HG02571 (cell line): ENCODE measurements around the gene PDXDC1.
"Not testable (repeated sequence)": the region's sequence is repeated elsewhere in the genome, so short reads cannot be mapped to it uniquely, and the experiment has no call there.

Experiments
- ATAC-seq: cut with Tn5 transposase; IDR thresholded peaks from one replicate; pipeline ENCODE4 v1.9.1; 2021; ENCODE audit warnings: mild to moderate bottlenecking, moderate library complexity; ENCODE audit not compliant: unreplicated experiment

Gene PDXDC1

DNA sequence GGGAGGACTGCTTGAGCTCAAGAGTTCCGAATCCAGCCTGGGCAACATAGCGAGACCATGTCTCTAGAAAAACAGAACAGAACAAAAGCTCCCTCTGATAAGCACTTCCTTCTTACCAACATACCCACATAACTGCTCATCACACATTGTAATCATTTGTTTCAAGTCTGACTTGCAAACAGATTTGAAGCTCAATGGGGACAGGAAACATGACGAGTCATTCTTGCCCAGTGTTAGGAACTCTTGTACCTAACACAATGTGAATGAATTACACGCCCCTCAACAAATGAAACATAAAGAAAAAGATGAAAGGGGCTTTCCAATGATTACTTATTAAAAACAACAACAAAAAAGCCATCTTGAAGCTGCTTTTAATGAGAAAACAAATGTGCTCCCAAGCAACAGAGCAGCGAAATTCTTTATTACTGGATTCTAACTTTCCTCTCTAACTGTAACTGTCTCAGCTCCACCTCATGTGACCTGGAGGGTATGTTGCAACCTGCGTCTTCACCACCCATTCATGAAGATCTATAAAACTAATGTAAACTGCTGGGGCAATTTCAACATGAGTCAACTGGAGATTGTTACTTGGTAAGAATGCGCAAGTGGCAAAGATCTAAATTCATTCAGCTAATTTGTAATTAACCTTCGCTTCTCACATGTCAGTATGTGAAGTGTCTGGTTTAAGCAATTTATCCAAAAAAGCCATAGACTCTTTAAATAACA is 87.4 kb downstream of the PDXDC1 start:
- ATAC-seq: not testable (repeated sequence)

DNA sequence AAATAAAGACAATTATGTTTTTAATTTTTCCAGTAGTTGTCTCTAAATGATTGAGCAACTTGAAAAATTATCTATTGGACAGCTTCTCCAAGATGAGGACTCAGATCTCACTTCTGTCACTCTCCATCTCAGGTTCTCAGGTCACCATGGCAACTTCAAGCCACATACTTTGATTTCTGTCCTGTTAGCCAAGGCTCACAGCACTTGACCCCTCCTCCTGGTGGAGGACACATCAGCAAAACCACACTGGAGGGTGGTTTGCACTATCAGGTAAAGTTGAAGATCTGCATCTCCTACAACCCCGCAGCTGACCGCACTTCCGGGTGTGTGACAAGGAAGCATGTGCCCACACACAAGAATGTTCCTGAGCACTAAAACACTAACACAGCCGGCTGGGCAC is 91.1 kb downstream of the PDXDC1 start:
- ATAC-seq: not testable (repeated sequence)

DNA sequence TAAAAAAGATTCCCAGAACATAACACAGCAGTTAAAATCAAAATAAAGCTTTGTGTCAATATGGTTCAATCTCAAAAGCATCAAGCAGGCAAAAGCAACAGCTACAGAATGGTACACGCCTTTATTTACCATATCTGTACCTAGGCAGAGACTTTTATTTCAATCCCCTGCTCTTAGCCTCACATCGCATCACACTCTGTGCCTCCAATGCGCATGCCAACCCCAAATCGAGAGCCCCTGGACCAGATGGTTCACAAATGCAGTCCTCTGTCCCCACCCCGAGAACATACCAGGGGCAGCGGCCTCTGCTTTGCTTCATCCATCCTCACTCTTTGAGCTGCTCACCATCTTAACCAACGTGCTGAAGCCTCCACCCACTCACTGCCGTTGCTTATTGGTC is 91.9 kb downstream of the PDXDC1 start:
- not testable (repeated sequence) for ATAC-seq

DNA sequence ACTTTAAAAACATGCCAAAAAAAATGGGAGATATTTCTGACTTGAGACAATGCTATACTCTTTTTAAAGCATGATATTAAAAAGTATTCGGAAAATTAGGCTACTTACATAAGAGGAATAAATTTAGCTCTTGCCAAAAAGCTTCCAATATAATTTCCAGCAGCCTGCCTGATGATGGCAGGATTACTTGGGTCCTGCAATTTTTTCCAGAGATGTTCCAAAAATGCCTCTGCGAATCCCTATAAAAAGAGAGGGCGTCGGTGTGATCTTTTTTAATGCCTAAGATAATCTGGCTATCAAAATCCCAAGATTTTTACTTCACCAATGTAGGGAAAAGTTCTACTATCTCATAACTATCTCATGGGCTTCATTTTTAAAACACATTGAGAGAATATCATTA is 96.2 kb downstream of the PDXDC1 start:
- ATAC-seq: not testable (repeated sequence)

DNA sequence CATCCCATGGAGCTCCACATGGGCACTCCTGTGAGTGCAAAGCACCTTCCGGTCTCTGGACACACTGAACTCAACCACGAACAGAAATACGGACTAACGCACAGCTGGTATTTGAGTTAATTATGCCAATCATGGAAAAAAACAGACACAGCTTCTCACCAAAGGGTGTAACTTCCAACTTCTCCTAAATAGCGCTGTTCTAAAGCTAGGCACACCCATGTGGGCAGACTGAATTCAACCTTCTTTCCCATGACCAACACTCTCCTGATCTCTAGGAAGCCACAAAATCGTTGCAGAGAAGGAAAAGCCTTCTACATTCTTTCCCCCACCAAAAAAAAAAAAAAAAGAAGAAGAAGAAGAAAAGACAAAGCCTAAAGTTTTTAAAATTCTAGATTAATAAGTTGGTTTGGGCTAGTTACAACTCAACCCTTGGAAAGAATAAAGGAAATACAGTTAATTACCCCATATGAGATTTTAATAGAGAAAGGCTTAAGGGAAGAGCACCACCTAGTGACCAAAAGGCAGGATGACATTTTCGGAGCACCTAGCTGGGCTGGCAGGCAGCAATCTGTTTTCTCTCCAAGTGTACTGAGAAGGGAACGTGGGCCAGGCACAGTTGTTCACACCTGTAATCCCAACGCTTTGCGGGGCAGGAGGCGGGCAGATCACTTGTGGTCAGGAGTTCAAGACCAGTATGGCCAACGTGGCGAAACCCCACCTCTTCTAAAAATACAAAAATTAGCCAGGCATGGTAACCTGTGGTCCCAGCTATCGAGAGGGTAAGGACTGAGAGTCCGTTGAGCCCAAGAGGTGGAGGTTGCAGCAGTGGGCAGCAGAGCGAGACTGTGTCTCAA is 97.3 kb downstream of the PDXDC1 start:
- ATAC-seq: not testable (repeated sequence)

DNA sequence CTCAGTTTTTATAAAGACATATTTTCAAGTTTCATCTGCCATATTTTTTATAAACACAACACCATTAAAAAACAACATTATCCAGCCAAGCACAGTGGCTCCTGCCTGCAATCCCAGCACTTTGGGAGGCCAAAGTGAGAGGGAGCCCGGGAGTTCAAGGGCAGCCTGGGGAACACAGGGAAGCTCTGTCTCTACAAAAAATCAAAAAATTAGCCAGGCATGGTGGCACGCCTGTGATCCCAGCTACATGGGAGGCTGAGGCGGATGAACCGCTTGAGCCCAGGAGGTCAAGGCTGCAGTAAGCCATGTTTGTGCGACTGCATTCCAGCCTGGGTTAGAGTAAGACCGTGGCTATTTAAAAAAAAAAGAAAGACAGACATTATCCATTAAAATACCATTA is 98.3 kb downstream of the PDXDC1 start:
- ATAC-seq: no peak

DNA sequence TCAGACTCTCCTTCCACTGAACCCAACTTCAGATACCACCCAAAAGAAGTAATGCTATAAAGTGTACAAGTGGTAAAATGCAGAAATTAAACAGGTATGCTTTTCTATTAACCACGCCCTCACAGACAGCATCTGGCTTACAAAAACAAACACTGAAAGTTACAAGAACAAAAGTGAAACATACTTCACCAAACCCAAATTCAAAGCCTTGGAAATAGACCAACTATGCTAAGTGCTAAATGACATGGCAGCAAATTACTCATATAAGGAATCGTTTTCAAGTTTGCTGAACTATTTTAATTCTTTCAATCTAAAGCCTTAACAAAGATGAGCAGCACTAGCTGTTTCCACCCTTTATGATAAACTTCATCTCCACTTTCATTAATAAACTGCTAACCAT is 101.3 kb downstream of the PDXDC1 start:
- not testable (repeated sequence) for ATAC-seq

DNA sequence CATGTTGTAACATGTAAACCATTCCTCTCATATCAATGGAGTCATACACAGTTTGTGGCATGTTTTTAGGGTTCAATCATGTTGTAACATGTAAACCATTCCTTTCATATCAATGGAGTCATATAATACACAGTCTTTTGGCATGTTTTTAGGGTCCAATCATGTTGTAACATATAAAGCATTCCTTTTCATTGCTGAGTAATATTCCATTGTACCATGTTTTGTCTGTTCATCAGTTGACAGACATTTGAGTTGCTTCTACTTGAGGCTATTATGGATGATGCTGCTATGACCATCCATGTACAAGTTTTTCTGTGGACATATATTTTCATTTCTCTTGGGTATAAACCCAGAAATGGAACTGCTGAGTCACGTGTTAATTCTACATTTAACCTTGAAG is 106.1 kb downstream of the PDXDC1 start:
- ATAC-seq: not testable (repeated sequence)

DNA sequence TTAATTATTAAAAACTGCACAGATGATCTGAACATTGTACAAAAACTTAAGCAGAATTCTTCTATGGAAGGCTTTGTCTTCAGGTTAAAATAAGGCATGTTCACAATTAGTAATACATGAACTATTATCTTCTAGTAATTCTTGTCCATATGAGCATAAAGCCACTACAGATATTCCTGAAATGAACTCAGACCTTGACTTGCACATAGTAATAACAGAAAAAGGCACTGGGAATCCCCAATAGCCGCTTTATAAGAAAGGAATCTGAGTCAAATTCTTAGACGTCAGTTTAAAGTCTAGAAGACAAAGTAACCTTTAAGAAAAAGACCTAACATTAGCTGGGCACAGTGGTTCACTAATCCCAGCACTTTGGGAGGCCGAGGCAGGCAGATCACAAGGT is 108.0 kb downstream of the PDXDC1 start:
- ATAC-seq: not testable (repeated sequence)

DNA sequence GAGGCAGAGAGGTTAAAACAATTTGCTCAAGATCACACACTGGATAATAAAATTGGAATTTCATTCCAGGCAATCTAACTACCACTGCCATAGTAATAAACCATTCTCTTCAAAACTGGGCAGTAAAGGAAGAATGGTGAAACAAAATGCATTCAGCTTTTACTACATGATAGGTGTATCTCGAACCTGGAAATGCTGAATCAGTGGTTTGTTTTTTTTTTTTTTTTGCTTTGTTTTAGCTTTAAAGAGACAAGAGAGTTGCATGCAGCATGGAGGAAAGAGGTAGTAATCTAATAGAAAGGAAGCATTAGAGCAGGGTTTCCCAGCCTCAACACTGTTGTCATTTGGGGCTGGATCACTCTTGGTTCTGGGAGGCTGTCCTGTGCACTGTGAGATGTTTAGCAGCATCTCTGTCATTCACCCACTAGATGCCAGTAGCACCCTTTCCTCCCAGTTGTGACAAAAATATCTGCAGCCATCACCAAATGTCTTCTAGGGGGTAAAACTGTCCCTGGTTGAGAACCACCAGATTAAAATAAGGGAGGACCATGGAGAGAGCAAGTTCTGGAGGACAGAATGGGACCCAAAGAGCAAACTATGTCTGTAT is 115.9 kb downstream of the PDXDC1 start:
- not testable (repeated sequence) for ATAC-seq

DNA sequence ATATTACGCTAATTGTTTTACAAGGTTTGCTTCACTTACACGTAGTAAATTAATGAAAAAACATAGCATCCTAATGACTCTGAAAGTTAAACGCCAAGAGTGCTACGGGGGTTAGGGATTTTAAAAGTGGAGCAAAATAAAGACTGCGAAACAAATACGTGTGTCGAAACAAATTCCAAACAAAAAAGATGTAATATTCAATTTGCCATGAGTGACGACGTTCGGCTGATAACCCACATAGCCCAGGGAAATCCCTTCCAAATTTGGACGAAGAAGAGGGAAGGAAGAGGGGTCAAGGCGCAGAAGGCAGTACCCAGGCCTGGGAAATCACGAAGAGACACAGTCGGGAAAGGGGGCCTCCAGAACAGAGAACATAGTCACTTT is 118.7 kb downstream of the PDXDC1 start:
- ATAC-seq: not testable (repeated sequence)

DNA sequence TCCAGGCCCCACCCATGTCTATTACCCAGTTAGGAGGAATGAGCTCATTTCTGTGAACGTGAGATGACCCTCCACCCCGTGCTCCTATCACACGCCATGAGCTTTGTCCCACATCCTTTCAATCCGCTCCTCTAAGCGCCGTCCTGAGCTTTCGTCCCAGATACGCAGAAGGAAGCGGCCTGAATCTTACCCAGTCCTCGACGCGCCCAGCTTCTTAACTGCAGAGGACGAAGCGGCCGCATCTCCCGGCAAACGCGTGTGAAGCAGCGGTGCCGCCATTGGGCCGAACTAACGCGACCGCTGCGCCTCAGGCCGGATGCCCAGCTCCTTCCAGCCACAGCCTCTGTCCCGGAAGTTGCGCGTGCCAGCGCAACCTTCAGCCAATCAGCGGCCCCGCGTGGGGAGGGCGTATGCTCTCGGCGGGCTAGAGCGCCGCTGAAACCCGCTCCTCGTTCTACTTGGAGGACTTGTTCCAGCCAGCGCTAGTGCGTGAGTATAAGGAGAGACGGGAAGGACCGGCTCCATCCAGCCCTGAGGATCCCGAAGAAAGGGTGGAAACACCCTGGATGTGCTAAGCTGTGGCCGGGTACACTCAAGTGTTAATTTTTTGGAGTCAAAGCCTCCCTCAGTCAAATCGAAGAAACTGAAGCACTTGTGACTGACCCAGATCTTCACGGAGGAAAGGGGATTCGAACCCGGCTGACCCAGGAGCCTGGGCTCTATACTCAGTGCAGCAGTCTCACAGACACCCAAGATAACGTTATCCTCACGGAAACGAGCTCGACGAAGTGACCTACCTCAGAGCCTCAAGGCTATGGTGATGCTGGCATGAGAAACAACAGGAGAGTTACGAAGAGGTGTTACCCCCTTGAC is 119.4 kb downstream of the PDXDC1 start, which contains the start of gene RRN3:
TSS of gene RRN3 (minus strand) at position 318 of the 873 bp plus-strand sequence. CDS start at position 279, 39 bp downstream.
- ATAC-seq: peak; percentile 96

DNA sequence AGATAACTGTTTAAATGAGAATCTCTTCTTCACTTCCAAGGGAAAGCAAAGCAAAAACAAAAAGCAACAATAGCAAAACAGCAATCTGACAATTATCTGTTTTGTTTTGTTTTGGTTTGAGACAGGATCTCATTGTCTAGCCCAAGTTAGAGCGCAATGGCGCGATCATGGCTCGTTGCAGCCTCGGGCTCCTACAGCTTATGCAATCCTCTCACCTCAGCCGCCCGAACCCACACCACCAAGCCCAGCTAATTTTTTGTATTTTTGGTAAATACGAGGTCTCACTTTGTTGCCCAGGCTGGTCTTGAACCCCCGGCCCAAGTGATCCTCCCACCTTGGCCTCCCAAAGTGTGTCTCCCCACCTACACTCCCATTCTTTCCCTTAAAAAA is 121.8 kb downstream of the PDXDC1 start:
- not testable (repeated sequence) for ATAC-seq

DNA sequence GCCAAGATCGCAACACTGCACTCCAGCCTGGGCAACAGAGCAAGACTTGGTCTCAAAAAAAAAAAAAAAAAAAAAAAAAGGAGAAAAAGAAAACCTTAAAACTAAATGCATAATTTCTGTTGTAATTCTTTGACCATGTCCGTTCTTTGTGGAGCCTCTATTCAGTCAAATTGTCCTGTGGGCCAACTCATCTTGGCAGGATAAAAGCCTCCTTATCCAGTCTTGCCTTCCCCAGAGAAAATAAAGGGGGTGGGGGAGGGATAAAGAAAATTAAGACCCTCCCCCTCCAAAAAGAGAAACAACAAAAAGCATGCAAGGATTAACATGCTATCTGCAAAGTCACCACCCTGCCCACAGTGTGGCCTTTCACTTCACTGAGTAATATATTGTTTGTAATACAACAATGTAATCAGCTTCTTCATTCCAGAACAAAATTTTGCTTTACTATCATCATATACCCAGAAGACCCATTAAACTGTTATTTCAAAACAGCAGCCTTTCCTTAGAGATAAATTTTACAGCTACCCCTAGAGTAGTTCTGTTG is 124.6 kb downstream of the PDXDC1 start:
- ATAC-seq: not testable (repeated sequence)

DNA sequence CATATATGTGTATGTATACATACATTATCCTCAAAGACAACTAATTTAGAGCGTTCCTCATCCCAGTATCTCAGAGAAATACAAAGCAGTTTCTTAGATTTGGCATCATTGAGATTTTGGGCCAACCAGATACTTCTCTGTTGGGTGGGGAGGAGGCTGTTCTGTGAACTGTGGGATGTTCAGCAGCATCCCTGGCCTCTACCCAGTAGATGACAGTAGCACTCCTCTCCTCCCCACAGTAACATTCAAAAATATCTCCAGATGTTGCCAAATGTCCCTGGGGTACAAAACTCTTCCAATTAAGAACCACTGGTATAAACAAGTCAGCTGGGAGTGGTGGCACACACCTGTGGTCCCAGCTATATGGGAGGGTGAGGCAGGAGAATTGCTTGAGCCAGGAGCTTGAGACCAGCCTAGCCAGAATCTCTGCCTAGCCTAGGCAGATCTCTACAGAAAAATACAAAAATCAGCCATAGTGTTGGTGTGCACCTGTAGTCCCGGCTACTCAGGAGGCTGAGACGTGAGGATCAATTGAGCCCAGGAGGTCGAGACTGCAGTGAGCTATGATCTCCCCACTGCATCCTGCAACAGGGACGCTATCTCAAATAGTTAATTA is 125.7 kb downstream of the PDXDC1 start:
- not testable (repeated sequence) for ATAC-seq

DNA sequence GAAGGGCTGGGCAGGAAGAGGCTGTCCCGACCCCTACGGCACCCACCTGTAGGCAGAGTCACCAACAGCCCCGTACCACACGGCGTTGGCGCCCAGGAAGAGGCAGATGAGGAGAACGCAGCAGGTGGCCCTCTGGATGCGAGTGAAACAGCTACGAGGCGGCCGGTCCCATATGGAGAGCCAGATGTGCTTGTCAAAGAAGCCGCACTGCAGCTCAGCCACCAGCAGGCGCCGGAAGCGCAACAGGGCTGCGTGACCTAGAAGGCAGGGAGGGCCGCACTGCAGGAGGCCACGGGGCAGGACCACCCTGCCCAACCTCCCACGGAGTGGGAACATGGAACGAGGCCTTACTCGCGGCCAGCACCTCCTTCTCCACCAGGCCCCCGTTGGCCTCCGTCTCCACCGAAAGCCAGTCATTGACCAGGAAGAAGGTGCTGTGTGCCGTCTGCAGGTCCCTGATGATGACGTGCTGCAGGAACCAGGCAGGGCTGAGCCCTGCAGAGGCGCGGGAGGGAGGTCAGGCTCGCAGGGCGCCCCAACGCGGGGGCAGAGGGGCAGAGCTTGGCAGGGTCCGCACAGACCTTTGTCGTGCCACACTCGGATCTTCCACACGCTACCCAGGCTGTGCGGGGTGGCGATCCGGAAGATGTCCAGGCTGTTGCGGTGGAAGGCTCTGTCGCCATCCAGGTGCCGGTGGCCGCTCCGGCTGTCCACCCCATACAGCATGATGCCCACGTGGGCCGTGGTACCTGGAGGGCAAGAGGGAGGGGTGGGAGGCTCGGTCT is 153.0 kb downstream of the PDXDC1 start:
- not testable (repeated sequence) for ATAC-seq

DNA sequence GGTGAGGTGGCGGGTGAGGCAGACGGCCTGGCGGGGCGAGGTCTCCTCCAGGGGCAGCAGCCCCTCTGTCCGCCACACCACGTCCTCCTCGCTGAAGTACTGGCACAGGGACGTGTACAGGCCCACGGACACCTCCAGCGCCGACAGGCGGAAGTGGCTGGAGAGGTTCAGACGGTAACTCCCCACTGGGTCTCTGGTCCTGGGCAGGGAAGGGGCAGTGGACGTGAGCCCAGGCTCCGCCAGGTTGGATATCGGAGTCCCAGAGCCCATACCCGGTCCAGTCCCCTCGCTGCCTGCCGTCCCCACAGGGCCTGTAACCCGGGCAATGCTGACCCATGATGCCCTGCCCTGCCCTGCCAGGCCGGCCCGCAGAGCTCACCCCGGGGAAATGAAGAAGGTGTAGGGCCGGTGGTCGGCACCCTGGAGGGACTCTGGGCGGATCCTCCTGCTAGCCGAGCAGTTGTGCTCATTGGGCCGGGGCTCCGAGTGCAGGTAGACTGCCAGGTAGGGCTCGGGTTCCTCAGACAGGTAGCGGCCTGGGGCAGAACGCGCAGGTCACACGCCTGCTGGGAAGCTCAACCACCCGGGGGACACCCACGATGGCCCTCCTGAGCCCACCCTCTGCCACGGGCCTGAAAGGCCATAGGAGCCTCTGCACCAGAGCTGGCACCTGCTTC is 155.6 kb downstream of the PDXDC1 start:
- ATAC-seq: not testable (repeated sequence)

DNA sequence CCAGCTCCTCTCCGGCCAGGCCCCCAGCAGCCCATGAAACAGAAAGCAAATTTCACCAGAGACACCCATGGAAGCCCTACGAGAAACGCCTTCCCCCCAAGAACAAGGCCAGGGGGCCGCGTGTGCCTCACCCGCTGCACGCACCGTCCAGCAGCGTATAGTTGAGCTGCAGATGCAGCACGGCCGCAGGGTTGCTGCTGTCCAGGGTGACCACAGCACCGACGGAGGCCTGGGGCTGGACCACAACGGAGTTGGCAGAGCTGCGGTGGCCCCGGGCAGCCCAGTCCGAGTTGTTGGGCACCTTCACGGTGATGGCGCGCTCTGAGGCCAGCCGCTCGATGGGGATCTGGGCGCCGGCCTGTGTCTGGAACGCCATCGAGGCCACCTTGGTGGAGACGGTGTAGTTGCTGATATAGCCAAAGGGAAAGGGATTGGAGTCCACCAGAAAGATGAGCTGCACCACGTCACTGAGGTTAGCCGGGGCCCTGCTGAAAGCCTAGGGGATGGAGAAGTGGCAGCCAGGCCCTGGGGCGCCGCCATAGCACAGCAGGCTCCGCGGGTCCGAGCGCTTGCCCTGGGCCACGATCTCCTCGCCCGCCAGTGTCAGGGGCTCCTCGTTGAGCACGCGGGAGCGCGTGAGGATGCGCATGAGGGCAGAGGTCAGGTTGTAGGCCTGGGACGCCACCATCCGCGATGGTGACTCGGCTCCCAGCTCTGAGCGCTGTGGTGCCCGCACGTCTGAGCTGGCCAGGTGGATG is 156.3 kb downstream of the PDXDC1 start:
- ATAC-seq: not testable (repeated sequence)
